GM12873 (cell line): ENCODE data around the gene THPO.

Experiments used
- CTCF ChIP-seq: IDR thresholded peaks from 2 replicates; pipeline ENCODE4 v1.5.1; 2012; ENCODE audit warnings: low read depth, mild to moderate bottlenecking, moderate library complexity, low read length, control low read depth; ENCODE audit not compliant: insufficient read depth; ENCODE audit errors: missing control alignments

Gene THPO

GRCh38 chr3:184322731-184323487 is 55.1 kb downstream of the THPO start:
- TF ChIP-seq CTCF: no peak
